ES-I3 (cell line): ENCODE data around the gene PANK3.

Source experiments
- H3K36me3 ChIP-seq: 2 replicates; pipeline ENCODE4 v1.6.1; 2013; ENCODE audit warnings: mild to moderate bottlenecking, low read length, control low read depth, moderate library complexity; ENCODE audit not compliant: insufficient read depth
- H3K4me1 ChIP-seq: 2 replicates; pipeline ENCODE4 v1.6.1; 2013; ENCODE audit warnings: mild to moderate bottlenecking, control low read depth, low read length; ENCODE audit not compliant: insufficient read depth
- H3K9ac ChIP-seq: 2 replicates; pipeline ENCODE4 v1.6.1; 2013; ENCODE audit warnings: low read depth, mild to moderate bottlenecking, low read length, moderate library complexity
- H3K9me3 ChIP-seq: 2 replicates; pipeline ENCODE4 v1.6.1; 2013; ENCODE audit warnings: mild to moderate bottlenecking, low read length, moderate library complexity; ENCODE audit not compliant: control insufficient read depth, insufficient read depth

The PANK3 gene

DNA sequence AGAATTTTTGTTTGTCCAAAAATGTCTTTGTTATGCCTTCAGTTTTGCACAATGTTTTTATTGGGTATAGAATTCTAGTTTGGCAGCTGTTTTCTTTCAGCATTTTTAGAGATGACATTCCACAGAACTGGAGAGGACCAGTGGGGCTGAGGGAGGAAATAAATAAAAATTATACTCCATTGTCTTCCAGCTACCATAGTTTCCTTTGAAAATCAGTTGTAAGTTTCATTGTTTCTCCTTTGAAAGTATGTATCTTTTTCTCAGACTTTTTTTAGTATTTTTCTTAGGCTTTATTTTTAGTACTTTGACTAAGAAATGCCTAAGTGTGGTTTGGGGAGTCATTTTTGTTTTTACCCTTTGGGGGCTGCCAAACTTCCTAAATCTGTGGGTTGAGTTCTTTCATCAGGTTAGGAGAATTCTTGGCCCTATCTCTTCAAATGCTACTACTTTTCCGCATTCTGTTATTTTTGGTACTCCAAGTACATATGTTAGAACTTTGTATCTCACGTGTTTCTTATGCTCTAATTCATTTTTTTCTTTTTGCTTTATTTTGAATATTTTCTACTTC lies 65.2 kb downstream of the PANK3 start:
- no peaks in the 10 kb centered on the region for H3K9me3 ChIP-seq
- peaks cover 45% of the 10 kb centered on the region for H3K36me3 ChIP-seq
- no peak overlapping the region for H3K9ac ChIP-seq
- H3K4me1 ChIP-seq: no peaks in the 10 kb centered on the region

DNA sequence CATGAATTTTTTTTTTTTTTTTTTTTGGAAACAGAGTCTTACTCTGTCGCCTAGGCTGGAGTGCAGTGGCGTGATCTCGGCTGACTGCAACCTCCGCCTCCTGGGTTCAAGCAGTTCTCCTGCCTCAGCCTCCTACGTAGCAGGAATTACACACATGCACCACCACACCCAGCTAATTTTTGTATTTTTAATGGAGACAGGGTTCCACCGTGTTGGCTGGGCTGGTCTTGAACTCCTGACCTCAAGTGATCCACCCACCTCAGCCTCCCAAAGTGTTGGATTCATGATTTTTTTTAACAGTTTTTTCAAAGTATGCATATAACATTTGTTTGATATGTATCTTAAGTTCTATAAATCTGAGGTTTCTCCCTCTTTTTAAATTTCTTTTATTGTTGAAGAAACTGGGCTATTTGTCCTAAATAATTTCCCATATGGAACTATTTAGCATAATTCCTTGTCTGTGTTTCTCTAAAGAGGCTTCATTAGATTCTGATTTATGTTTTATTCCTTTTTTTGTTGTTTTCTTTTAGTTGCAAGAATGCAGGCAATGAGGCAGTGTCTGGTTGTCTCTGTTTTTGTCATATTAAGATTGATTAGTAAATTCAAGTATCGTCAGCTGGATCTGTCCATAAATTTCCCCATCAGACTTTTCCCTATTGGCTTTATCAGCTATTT lies 76.5 kb downstream of the PANK3 start:
- H3K9me3 ChIP-seq: no peaks in the 10 kb centered on the region
- no peak overlapping the region for H3K9ac ChIP-seq
- no peaks in the 10 kb centered on the region for H3K4me1 ChIP-seq
- peaks cover 17% of the 10 kb centered on the region for H3K36me3 ChIP-seq
